CD4-positive, CD25-positive, alpha-beta regulatory T cell (primary cell): Measurements from ENCODE around the gene NTN4. TPM values are rescaled to one million over a fixed set of nuclear protein-coding genes. Genes with fewer than 3 reads are reported as not detected.

Source experiments
- ATAC-seq, 2 donors: fragments of 150-1000 bp; cut with Tn5 transposase; one replicate each; pipeline ENCODE4 v1.10.0; 2021; ENCODE audit warnings: low read depth in 2 of 2, moderate number of reproducible peaks in 2 of 2, moderate library complexity in 1 of 2
- DNase-seq, 3 donors: peaks; one replicate each; pipeline versions ENCODE4 v3.0.0 to v3.0.0-alpha.2; 2012 to 2022; ENCODE audit warnings: mixed read lengths in 1 of 3
- H3K27ac ChIP-seq: one replicate; pipeline ENCODE4 v1.7.0; 2013; ENCODE audit warnings: mild to moderate bottlenecking, low read length; ENCODE audit not compliant: insufficient read depth, poor library complexity, severe bottlenecking
- H3K27me3 ChIP-seq: one replicate; pipeline ENCODE4 v1.7.0; 2013; ENCODE audit warnings: low read length; ENCODE audit not compliant: control insufficient read depth, insufficient read depth
- H3K36me3 ChIP-seq: one replicate; pipeline ENCODE4 v1.7.0; 2013; ENCODE audit warnings: mild to moderate bottlenecking, low read length, moderate library complexity; ENCODE audit not compliant: control insufficient read depth, insufficient read depth
- H3K4me1 ChIP-seq: 2 replicates; pipeline ENCODE4 v1.7.0; 2013; ENCODE audit warnings: mild to moderate bottlenecking, low read length; ENCODE audit not compliant: insufficient read depth, control insufficient read depth, poor library complexity, severe bottlenecking
- H3K4me3 ChIP-seq: one replicate; pipeline ENCODE4 v1.7.0; 2013; ENCODE audit warnings: low read depth, mild to moderate bottlenecking, low read length, moderate library complexity
- H3K9me3 ChIP-seq, 2 experiments: 1 replicate in 1 of 2; 2 replicates in 1 of 2; pipeline ENCODE4 v1.7.0; 2013; ENCODE audit warnings: low read length in 2 of 2, mild to moderate bottlenecking in 1 of 2, moderate library complexity in 1 of 2; ENCODE audit not compliant: control insufficient read depth in 2 of 2
- H3K27ac Mint-ChIP-seq, 3 donors: one replicate each; pipeline ENCODE4 v1.8.0; 2020 to 2022; ENCODE audit warnings: mild to moderate bottlenecking in 3 of 3, mixed read lengths in 3 of 3, moderate library complexity in 2 of 3
- H3K27me3 Mint-ChIP-seq: one replicate; pipeline ENCODE4 v1.8.0; 2022; ENCODE audit warnings: mild to moderate bottlenecking, mixed read lengths
- H3K36me3 Mint-ChIP-seq: one replicate; pipeline ENCODE4 v1.8.0; 2020; ENCODE audit warnings: mixed read lengths
- H3K4me1 Mint-ChIP-seq, 4 donors: one replicate each; pipeline ENCODE4 v1.8.0; 2020 to 2022; ENCODE audit warnings: mixed read lengths in 4 of 4, mild to moderate bottlenecking in 1 of 4
- H3K4me3 Mint-ChIP-seq, 4 donors: one replicate each; pipeline ENCODE4 v1.8.0; 2020 to 2022; ENCODE audit warnings: mild to moderate bottlenecking in 4 of 4, mixed read lengths in 4 of 4, moderate library complexity in 3 of 4
- H3K9me3 Mint-ChIP-seq, 7 donors: one replicate each; pipeline ENCODE4 v1.8.0; 2020 to 2022; ENCODE audit warnings: mixed read lengths in 7 of 7, mild to moderate bottlenecking in 3 of 7, moderate library complexity in 2 of 7
- polyA plus RNA-seq, 4 donors: library from polyadenylated mRNA; unstranded; fragments of 300-500 nt; fragmentation: Illumina TruSeq; gene quantifications; one replicate each; pipeline ENCODE4 v1.2.3, GENCODE V29; 2021
- total RNA-seq: library from RNA; stranded (reverse); gene quantifications from one replicate; pipeline ENCODE4 v1.2.3, GENCODE V29; 2022

The NTN4 gene
- total and polyA plus RNA-seq, 5 donors from 2014 or later = 0.16 TPM; not detected in 4

- Histone ChIP-seq H3K4me1 (no peaks in the 10 kb centered on the region), H3K9me3 (no peaks in the 10 kb centered on the region), H3K36me3 (no peaks in the 10 kb centered on the region), H3K27ac (no peak overlapping the region), H3K4me3 (no peak overlapping the region), H3K27me3 (no peaks in the 10 kb centered on the region)
- H3K36me3 Mint-ChIP-seq = no peaks in the 10 kb centered on the region
- DNase-seq (no peak), ATAC-seq (no peak)
- H3K27me3 Mint-ChIP-seq = peaks cover 13% of the 10 kb centered on the region
- H3K9me3 Mint-ChIP-seq = peaks cover 0 to 15% (median 4%) of the 10 kb centered on the region in 7 donors
- no peak overlapping the region for H3K27ac Mint-ChIP-seq
- no peaks in the 10 kb centered on the region for H3K4me1 Mint-ChIP-seq
- H3K4me3 Mint-ChIP-seq = no peak overlapping the region
Measured at GRCh38 chr12:95726903-95727302, 63.7 kb downstream of the NTN4 start.

DNA sequence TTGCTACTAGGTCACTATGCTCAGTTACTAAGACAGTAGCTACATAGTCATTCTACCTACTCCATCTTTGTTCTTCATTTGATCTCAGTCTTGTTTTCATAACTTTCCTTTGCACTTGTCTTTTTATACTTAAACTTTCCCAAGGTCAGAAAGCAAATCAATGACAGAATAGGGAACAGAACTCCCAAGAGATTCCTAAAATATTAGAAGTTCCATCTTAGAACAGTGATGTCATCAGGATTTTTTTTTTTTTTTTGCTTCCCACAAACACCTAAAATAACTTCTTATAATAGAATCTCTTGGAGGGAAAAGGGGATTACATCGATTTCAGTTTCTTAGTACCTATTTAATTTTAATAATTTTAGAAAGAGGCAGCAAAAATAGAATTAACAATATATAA, 65.8 kb downstream of the NTN4 start:
- Histone ChIP-seq H3K4me3 (no peak overlapping the region), H3K27me3 (no peaks in the 10 kb centered on the region), H3K36me3 (no peaks in the 10 kb centered on the region), H3K4me1 (no peaks in the 10 kb centered on the region), H3K27ac (no peak overlapping the region), H3K9me3 (no peaks in the 10 kb centered on the region)
- peaks cover 18% of the 10 kb centered on the region for H3K27me3 Mint-ChIP-seq
- H3K9me3 Mint-ChIP-seq = peaks cover 0 to 15% (median 2%) of the 10 kb centered on the region in 7 donors
- H3K27ac Mint-ChIP-seq = no peak overlapping the region
- no peaks in the 10 kb centered on the region for H3K36me3 Mint-ChIP-seq
- H3K4me3 Mint-ChIP-seq = no peak overlapping the region
- DNase-seq (no peak), ATAC-seq (no peak)
- H3K4me1 Mint-ChIP-seq = no peaks in the 10 kb centered on the region

GRCh38 chr12:95723693-95724384, 66.7 kb downstream of the NTN4 start:
- Histone ChIP-seq H3K36me3 (no peaks in the 10 kb centered on the region), H3K4me3 (no peak overlapping the region), H3K9me3 (no peaks in the 10 kb centered on the region), H3K27me3 (no peaks in the 10 kb centered on the region), H3K27ac (no peak overlapping the region), H3K4me1 (no peaks in the 10 kb centered on the region)
- H3K27me3 Mint-ChIP-seq = peaks cover 14% of the 10 kb centered on the region
- ATAC-seq = no peak
- no peak overlapping the region for H3K27ac Mint-ChIP-seq
- no peak for DNase-seq
- peaks cover 0 to 15% (median 2%) of the 10 kb centered on the region in 7 donors for H3K9me3 Mint-ChIP-seq
- no peaks in the 10 kb centered on the region for H3K4me1 Mint-ChIP-seq
- H3K36me3 Mint-ChIP-seq = no peaks in the 10 kb centered on the region
- no peak overlapping the region for H3K4me3 Mint-ChIP-seq

GRCh38 chr12:95721320-95721719, 69.2 kb downstream of the NTN4 start:
- H3K36me3 ChIP-seq = no peaks in the 10 kb centered on the region
- H3K27me3 ChIP-seq = no peaks in the 10 kb centered on the region
- H3K27ac Mint-ChIP-seq = no peak overlapping the region
- no peak overlapping the region for H3K4me3 ChIP-seq
- H3K4me3 Mint-ChIP-seq = no peak overlapping the region
- H3K9me3 Mint-ChIP-seq = peaks cover 0 to 4% (median under 1%) of the 10 kb centered on the region in 7 donors
- peaks cover 17% of the 10 kb centered on the region for H3K27me3 Mint-ChIP-seq
- no peaks in the 10 kb centered on the region for H3K36me3 Mint-ChIP-seq
- no peaks in the 10 kb centered on the region for H3K9me3 ChIP-seq
- H3K4me1 Mint-ChIP-seq = no peaks in the 10 kb centered on the region
- DNase-seq (no peak), ATAC-seq (no peak)
- no peak overlapping the region for H3K27ac ChIP-seq
- no peaks in the 10 kb centered on the region for H3K4me1 ChIP-seq

GRCh38 chr12:95720146-95720545, 70.4 kb downstream of the NTN4 start:
- ATAC-seq = no peak
- Mint-ChIP-seq H3K4me3 (no peak overlapping the region), H3K4me1 (no peaks in the 10 kb centered on the region)

GRCh38 chr12:95718772-95719171, 71.8 kb downstream of the NTN4 start:
- no peak overlapping the region for H3K4me3 Mint-ChIP-seq
- Histone ChIP-seq H3K4me1 (no peaks in the 10 kb centered on the region), H3K9me3 (no peaks in the 10 kb centered on the region), H3K27me3 (peaks cover 4% of the 10 kb centered on the region), H3K36me3 (no peaks in the 10 kb centered on the region), H3K4me3 (no peak overlapping the region), H3K27ac (no peak overlapping the region)
- ATAC-seq (no peak), DNase-seq (no peak)
- H3K27ac Mint-ChIP-seq = no peak overlapping the region
- no peaks in the 10 kb centered on the region for H3K4me1 Mint-ChIP-seq
- H3K36me3 Mint-ChIP-seq = no peaks in the 10 kb centered on the region
- H3K27me3 Mint-ChIP-seq = peaks cover 12% of the 10 kb centered on the region
- peaks cover 0 to 2% (median 0%) of the 10 kb centered on the region in 7 donors for H3K9me3 Mint-ChIP-seq

More at GRCh38 chr12:95720146-95720545, 70.4 kb downstream of the NTN4 start:
- no peaks in the 10 kb centered on the region for H3K36me3 Mint-ChIP-seq
- Histone ChIP-seq H3K27me3 (no peaks in the 10 kb centered on the region), H3K4me3 (no peak overlapping the region), H3K9me3 (no peaks in the 10 kb centered on the region), H3K36me3 (no peaks in the 10 kb centered on the region), H3K27ac (no peak overlapping the region), H3K4me1 (no peaks in the 10 kb centered on the region)
- DNase-seq = no peak
- H3K27me3 Mint-ChIP-seq = peaks cover 17% of the 10 kb centered on the region
- H3K9me3 Mint-ChIP-seq = no peaks in the 10 kb centered on the region
- no peak overlapping the region for H3K27ac Mint-ChIP-seq

GRCh38 chr12:95718006-95718431, 72.5 kb downstream of the NTN4 start:
- no peak for ATAC-seq
- H3K4me1 Mint-ChIP-seq = no peaks in the 10 kb centered on the region
- H3K27me3 ChIP-seq = peaks cover 4% of the 10 kb centered on the region
- no peaks in the 10 kb centered on the region for H3K4me1 ChIP-seq
- no peaks in the 10 kb centered on the region for H3K9me3 ChIP-seq
- H3K36me3 ChIP-seq = no peaks in the 10 kb centered on the region
- H3K36me3 Mint-ChIP-seq = no peaks in the 10 kb centered on the region
- no peak overlapping the region for H3K27ac Mint-ChIP-seq
- H3K9me3 Mint-ChIP-seq = peaks cover 0 to 2% (median 0%) of the 10 kb centered on the region in 7 donors
- no peak overlapping the region for H3K4me3 ChIP-seq
- H3K27ac ChIP-seq = no peak overlapping the region
- H3K27me3 Mint-ChIP-seq = peaks cover 12% of the 10 kb centered on the region
- DNase-seq = no peak
- no peak overlapping the region for H3K4me3 Mint-ChIP-seq

DNA sequence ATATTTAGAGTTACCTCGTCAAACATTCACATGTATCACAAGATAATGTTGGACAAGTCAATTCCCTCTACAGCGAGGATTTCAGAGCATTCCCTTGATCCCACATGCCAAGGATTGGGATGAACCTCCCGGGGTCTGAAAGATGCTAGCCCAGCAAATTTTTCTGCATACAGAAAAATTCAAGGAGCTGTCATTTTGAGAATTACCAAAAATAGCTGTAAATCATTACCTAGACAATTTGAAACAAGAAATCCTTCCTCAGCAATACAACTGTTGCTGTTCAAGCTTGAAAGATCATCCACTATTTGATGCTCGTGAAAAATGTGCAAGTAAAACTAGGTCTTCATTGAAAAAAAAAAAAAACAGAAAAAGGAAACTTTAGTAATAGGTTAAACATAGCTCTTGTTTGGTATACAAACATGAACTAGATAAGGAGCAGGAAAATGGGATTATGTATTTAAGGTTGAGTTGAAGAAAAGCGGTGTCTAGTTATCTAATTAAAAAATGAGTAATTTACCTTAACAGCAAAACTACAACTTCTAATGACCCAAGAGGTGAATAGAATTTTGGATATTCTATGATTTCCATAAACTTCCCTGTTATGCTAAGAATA, 73.1 kb downstream of the NTN4 start:
- H3K36me3 ChIP-seq = no peaks in the 10 kb centered on the region
- ATAC-seq (no peak), DNase-seq (no peak)
- H3K4me3 Mint-ChIP-seq = no peak overlapping the region
- peaks cover 12% of the 10 kb centered on the region for H3K27me3 Mint-ChIP-seq
- H3K27me3 ChIP-seq = peaks cover 4% of the 10 kb centered on the region
- H3K4me1 ChIP-seq = no peaks in the 10 kb centered on the region
- no peak overlapping the region for H3K4me3 ChIP-seq
- no peak overlapping the region for H3K27ac Mint-ChIP-seq
- no peaks in the 10 kb centered on the region for H3K4me1 Mint-ChIP-seq
- no peaks in the 10 kb centered on the region for H3K36me3 Mint-ChIP-seq
- H3K9me3 ChIP-seq = no peaks in the 10 kb centered on the region
- peaks cover 0 to 2% (median 0%) of the 10 kb centered on the region in 7 donors for H3K9me3 Mint-ChIP-seq
- no peak overlapping the region for H3K27ac ChIP-seq
